ENCODE data around the gene PDLIM1. TPM values are rescaled to one million over a fixed set of nuclear protein-coding genes. Genes with fewer than 3 reads are reported as not detected.

PDLIM1 gene
- total and polyA plus RNA-seq, 2 experiments from 2014 or later, result 32.0 to 143 TPM

DNA sequence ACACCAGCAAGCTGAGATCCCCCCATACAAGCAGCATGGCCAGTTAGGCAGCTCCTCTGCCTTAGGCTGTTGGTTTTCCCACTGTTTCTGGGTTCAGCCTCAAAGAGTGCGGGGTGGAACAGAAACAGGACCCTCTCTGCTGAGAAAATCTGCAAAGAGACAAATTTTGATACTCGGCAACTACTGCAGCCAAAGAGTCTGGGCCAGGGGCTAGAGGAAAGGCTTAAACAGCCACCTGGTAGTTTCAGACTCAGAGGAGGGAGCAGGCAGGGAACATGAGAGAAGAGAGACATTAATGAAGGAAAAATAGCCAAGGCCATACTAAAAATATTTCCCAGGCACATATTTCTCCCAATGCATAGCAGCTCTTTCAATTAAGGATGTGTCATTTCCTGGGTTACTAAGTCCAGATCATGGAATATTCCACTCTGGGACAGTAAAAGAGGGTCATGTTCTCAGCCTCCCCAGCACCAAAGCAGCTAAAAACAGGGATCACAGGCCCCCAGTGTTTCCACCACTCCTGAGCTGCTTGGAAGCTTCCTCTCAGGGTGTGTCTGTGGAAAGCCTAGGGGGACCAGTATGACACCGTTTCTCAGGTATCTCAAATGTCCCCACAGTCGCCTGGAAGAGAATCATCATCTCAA is 29.8 kb downstream of the PDLIM1 start:
- Histone ChIP-seq H3K9ac (peak overlapping the region; percentile 79), H3F3A (ENCODE audit: insufficient read depth) (peaks cover 17% of the 10 kb centered on the region; the same call in 1 of the 2 replicates), H3K36me3 (ENCODE audit: low read depth) (peaks cover 21% of the 10 kb centered on the region), H3K27me3 (replicated peaks; ENCODE audit: insufficient read depth) (no peaks in the 10 kb centered on the region), H3K9me3 (ENCODE audit: low read depth) (no peaks in the 10 kb centered on the region), H3K4me1 (ENCODE audit: insufficient read depth) (peaks cover 21% of the 10 kb centered on the region), H4K20me1 (ENCODE audit: insufficient read depth) (no peaks in the 10 kb centered on the region), H3K79me2 (ENCODE audit: insufficient read depth) (peaks cover 5% of the 10 kb centered on the region; the same call in 1 of the 2 replicates), H3K4me3 (peak overlapping the region; percentile 51), H3K27ac (peak overlapping the region; percentile 97), H3K9me2 (ENCODE audit: insufficient read depth) (no peaks in the 10 kb centered on the region), H3K4me2 (ENCODE audit: unreplicated experiment) (peak overlapping the region; percentile 91), H2AFZ (peak overlapping the region; percentile 44)
- WGBS, 2 experiments (ENCODE audit: low coverage in 1 of 2, low lambda C conversion rate in 2 of 2, missing lambda C conversion rate in 2 of 2), result 48 to 51% methylated on average over 4 of the region's 4 CpGs
- peak; percentile 77 for DNase-seq
- TF ChIP-seq EZH2 (IDR thresholded peaks at IDR 0.05; ENCODE audit: insufficient read depth, poor library complexity, severe bottlenecking) (no peak), EZH2phosphoT487 (IDR thresholded peaks at IDR 0.05; ENCODE audit: insufficient read depth, low read depth) (no peak)
- in situ Hi-C loops (cut with MboI), result no loop called here

DNA sequence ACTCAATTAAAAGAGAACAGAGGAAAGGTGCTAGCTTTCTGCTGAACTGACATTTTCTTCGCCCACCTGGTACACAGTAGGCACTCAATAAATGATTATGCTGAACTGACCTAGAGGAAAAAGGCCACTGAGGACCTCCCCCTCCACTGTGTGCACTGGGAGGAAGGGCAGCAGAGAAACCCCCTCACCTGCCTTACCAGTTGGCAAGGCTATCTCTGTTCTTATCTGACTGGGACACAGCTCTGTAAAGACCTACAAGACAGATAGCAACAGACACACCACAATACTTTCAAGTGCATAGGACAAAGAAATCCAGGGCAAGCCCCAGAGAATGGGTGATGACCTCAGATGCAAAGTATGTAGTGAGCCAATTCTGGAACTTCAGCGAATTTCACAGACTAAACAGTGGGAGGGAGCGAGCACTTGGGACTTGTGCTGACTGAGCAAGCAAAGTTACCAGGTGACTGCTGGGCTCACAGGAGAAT is 30.4 kb downstream of the PDLIM1 start:
- Histone ChIP-seq H3K36me3 (ENCODE audit: low read depth) (peaks cover 22% of the 10 kb centered on the region), H3K27me3 (replicated peaks; ENCODE audit: insufficient read depth) (no peaks in the 10 kb centered on the region), H3K4me3 (peak overlapping the region; percentile 51; the same call in 1 of the 2 replicates), H3F3A (ENCODE audit: insufficient read depth) (peaks cover 17% of the 10 kb centered on the region; the same call in 1 of the 2 replicates), H3K4me2 (ENCODE audit: unreplicated experiment) (peak overlapping the region; percentile 91), H2AFZ (peak overlapping the region; percentile 44; the same call in 1 of the 2 replicates), H3K4me1 (ENCODE audit: insufficient read depth) (peaks cover 20% of the 10 kb centered on the region), H3K9ac (peak overlapping the region; percentile 79), H3K9me2 (ENCODE audit: insufficient read depth) (no peaks in the 10 kb centered on the region), H4K20me1 (ENCODE audit: insufficient read depth) (no peaks in the 10 kb centered on the region), H3K27ac (peak overlapping the region; percentile 97), H3K9me3 (ENCODE audit: low read depth) (no peaks in the 10 kb centered on the region), H3K79me2 (ENCODE audit: insufficient read depth) (peaks cover 10% of the 10 kb centered on the region)
- peak; percentile 93 for DNase-seq
- TF ChIP-seq EZH2 (IDR thresholded peaks at IDR 0.05; ENCODE audit: insufficient read depth, poor library complexity, severe bottlenecking), result no peak
- TF ChIP-seq EZH2phosphoT487 (IDR thresholded peaks at IDR 0.05; ENCODE audit: insufficient read depth, low read depth), result no peak
- WGBS, 2 experiments (ENCODE audit: low coverage in 1 of 2, low lambda C conversion rate in 2 of 2, missing lambda C conversion rate in 2 of 2), result 34 to 35% methylated on average over 3 of the region's 3 CpGs
- in situ Hi-C loops (cut with MboI), result no loop called here

GRCh38 chr10:95257849-95258248 is 33.0 kb downstream of the PDLIM1 start:
- in situ Hi-C loops (cut with MboI), result no loop called here
- no peak overlapping the region for H2AFZ ChIP-seq
- no peaks in the 10 kb centered on the region for H3K9me3 ChIP-seq (ENCODE audit: low read depth)
- no peak overlapping the region for H3K27ac ChIP-seq
- WGBS, 2 experiments (ENCODE audit: low coverage in 1 of 2, low lambda C conversion rate in 2 of 2, missing lambda C conversion rate in 2 of 2), result 90 to 91% methylated on average over 7 of the region's 7 CpGs
- H3K4me2 ChIP-seq (ENCODE audit: unreplicated experiment), result no peak overlapping the region
- no peak overlapping the region for H3K9ac ChIP-seq
- no peak for DNase-seq
- no peak for TF ChIP-seq EZH2phosphoT487 (IDR thresholded peaks at IDR 0.05; ENCODE audit: insufficient read depth, low read depth)
- TF ChIP-seq EZH2 (IDR thresholded peaks at IDR 0.05; ENCODE audit: insufficient read depth, poor library complexity, severe bottlenecking), result no peak
- H4K20me1 ChIP-seq (ENCODE audit: insufficient read depth), result no peaks in the 10 kb centered on the region
- no peaks in the 10 kb centered on the region for H3K9me2 ChIP-seq (ENCODE audit: insufficient read depth)
- peaks cover 35% of the 10 kb centered on the region for H3K79me2 ChIP-seq (ENCODE audit: insufficient read depth)
- no peaks in the 10 kb centered on the region for H3K27me3 ChIP-seq (replicated peaks; ENCODE audit: insufficient read depth)
- peaks cover 17% of the 10 kb centered on the region; the same call in 1 of the 2 replicates for H3F3A ChIP-seq (ENCODE audit: insufficient read depth)
- peaks cover 20% of the 10 kb centered on the region for H3K4me1 ChIP-seq (ENCODE audit: insufficient read depth)
- peaks cover 27% of the 10 kb centered on the region for H3K36me3 ChIP-seq (ENCODE audit: low read depth)
- no peak overlapping the region for H3K4me3 ChIP-seq

DNA sequence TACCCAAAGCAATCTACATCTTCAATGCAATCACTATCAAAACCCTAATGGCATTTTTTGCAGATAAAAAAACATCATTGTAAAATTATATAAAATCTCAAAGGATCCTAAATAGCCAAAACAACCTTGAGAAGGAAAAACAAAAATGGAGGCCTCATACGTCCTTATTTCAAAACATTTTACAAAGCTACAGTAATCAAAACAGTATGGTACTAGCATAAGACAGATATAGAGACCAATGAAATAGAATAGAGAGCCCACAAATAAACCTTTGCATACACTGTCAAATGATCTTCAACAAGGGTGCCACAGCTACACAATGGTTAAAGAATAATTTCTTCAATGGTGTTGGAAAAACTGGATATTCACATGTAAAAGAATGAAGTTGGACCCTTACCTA is 34.5 kb downstream of the PDLIM1 start:
- Histone ChIP-seq H3K27me3 (replicated peaks; ENCODE audit: insufficient read depth) (no peaks in the 10 kb centered on the region), H3K4me1 (ENCODE audit: insufficient read depth) (peaks cover 14% of the 10 kb centered on the region), H4K20me1 (ENCODE audit: insufficient read depth) (no peaks in the 10 kb centered on the region), H3K9me3 (ENCODE audit: low read depth) (no peaks in the 10 kb centered on the region), H3K27ac (no peak overlapping the region), H3F3A (ENCODE audit: insufficient read depth) (peaks cover 11% of the 10 kb centered on the region; the same call in 1 of the 2 replicates), H3K9me2 (ENCODE audit: insufficient read depth) (no peaks in the 10 kb centered on the region), H3K79me2 (ENCODE audit: insufficient read depth) (peaks cover 50% of the 10 kb centered on the region), H2AFZ (no peak overlapping the region), H3K9ac (no peak overlapping the region), H3K4me2 (ENCODE audit: unreplicated experiment) (no peak overlapping the region), H3K4me3 (no peak overlapping the region), H3K36me3 (ENCODE audit: low read depth) (peaks cover 27% of the 10 kb centered on the region)
- no peak for DNase-seq
- 100% methylated on average over 1 of the region's 1 CpG for WGBS, 2 experiments (ENCODE audit: low coverage in 1 of 2, low lambda C conversion rate in 2 of 2, missing lambda C conversion rate in 2 of 2)
- TF ChIP-seq EZH2 (IDR thresholded peaks at IDR 0.05; ENCODE audit: insufficient read depth, poor library complexity, severe bottlenecking), result no peak
- no peak for TF ChIP-seq EZH2phosphoT487 (IDR thresholded peaks at IDR 0.05; ENCODE audit: insufficient read depth, low read depth)
- in situ Hi-C loops (cut with MboI), result no loop called here
